Measurements from ENCODE around the gene ENKD1.
A peak's percentile ranks its signal among the peaks of the same experiment; 100 is the strongest.

ENKD1 gene

GRCh38 chr16:67645397-67646121 is 21.0 kb downstream of the ENKD1 start:
- Histone ChIP-seq H3K27me3 (ENCODE audit: control insufficient read depth, insufficient read depth, low read length) (peaks cover 30% of the 10 kb centered on the region), H3K4me3 (ENCODE audit: low read length) (peak overlapping the region; percentile 48), H3K4me1 (ENCODE audit: control insufficient read depth, low read depth, low read length) (no peaks in the 10 kb centered on the region), H3K36me3 (ENCODE audit: control insufficient read depth, low read depth, low read length) (no peaks in the 10 kb centered on the region), H3K9ac (ENCODE audit: low read length) (peak overlapping the region; percentile 32), H3K9me3 (ENCODE audit: control insufficient read depth, low read depth, low read length) (no peaks in the 10 kb centered on the region), H3K27ac (ENCODE audit: low read length) (no peak overlapping the region)

DNA sequence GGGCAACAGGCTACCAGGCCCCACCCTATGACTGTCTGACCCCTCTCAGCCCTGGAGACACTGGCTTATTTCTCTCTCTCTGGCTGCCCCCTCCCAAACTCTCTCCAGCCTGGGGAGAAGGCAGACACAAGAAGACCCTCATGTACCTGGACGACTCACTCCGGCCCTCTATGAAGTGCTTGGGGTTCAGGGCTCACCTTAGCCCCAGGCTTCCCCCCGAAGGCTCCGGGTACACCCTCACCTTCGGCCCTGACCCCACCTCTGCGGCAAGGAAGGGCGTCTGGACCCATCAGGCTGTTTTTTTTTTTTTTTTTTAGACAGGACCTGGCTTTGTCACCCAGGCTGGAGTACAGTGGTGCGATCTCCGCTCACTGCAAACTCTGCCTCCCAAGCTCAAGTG is 22.5 kb downstream of the ENKD1 start:
- Histone ChIP-seq H3K36me3 (ENCODE audit: control insufficient read depth, low read depth, low read length) (peaks cover 1% of the 10 kb centered on the region), H3K9me3 (ENCODE audit: control insufficient read depth, low read depth, low read length) (no peaks in the 10 kb centered on the region), H3K9ac (ENCODE audit: low read length) (no peak overlapping the region), H3K27me3 (ENCODE audit: control insufficient read depth, insufficient read depth, low read length) (peaks cover 18% of the 10 kb centered on the region), H3K4me1 (ENCODE audit: control insufficient read depth, low read depth, low read length) (no peaks in the 10 kb centered on the region), H3K27ac (ENCODE audit: low read length) (no peak overlapping the region), H3K4me3 (ENCODE audit: low read length) (no peak overlapping the region)

DNA sequence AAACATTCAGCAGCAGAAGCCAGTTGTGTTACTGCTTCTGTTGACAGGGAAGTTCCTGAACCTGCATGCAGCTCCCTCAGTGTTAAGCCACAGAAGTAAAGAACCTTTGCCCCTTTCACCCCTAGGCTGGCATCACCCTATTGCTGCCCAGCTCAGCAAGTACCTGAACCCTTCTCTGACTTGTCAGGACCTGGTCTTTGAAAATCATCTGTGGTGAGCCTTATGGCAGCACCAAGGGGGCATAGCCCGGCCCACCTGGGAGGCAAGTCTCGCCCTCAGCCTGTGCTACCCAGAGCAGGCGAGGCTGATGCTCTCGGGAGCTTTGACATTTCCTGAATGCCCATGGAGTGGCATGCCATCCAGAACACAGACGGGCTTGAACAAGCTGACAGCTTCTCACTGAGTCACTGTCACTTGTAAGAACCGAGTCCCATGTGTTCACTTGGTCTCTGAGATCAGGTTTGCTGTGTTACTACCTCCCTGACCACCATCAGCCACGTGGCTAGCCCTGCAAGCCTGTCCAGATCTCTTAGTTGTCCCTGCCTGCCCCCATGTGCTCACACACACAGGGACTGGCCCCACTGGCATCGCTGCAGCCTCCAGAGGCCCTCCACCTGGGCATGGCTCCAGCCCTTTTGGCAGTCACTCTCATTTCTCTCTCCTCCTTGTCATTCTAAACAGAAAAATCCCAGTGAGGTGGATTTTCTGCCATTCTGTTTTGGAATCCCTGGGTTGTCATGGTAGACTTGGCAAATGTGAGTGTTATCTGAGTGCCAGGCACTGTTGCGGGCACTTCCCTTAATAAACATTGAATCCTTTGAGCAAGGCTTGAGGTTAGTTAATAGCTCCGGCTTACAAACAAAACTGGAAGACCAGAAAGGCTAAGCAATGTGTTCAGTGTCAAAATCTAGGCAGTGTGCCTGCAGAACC is 24.5 kb downstream of the ENKD1 start:
- no peak overlapping the region for H3K4me3 ChIP-seq (ENCODE audit: low read length)
- H3K36me3 ChIP-seq (ENCODE audit: control insufficient read depth, low read depth, low read length): peaks cover 21% of the 10 kb centered on the region
- no peaks in the 10 kb centered on the region for H3K4me1 ChIP-seq (ENCODE audit: control insufficient read depth, low read depth, low read length)
- peaks cover 15% of the 10 kb centered on the region for H3K27me3 ChIP-seq (ENCODE audit: control insufficient read depth, insufficient read depth, low read length)
- no peaks in the 10 kb centered on the region for H3K9me3 ChIP-seq (ENCODE audit: control insufficient read depth, low read depth, low read length)
- no peak overlapping the region for H3K27ac ChIP-seq (ENCODE audit: low read length)
- no peak overlapping the region for H3K9ac ChIP-seq (ENCODE audit: low read length)

DNA sequence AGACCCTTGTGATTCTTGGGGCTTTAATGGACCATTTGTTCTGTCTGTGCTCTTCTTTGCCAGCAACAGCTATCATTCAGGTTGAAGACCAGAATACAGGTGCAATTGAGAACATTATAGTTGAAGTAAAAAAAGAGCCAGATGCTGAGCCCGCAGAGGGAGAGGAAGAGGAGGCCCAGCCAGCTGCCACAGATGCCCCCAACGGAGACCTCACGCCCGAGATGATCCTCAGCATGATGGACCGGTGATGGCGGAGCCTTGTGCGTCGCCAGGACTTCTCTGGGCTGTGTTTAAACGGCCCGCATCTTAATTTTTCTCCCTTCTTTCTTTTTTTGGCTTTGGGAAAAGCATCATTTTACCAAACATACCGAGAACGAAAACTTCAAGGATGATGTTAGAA is 28.9 kb downstream of the ENKD1 start:
- peaks cover 41% of the 10 kb centered on the region for H3K36me3 ChIP-seq (ENCODE audit: control insufficient read depth, low read depth, low read length)
- H3K9me3 ChIP-seq (ENCODE audit: control insufficient read depth, low read depth, low read length): no peaks in the 10 kb centered on the region
- H3K9ac ChIP-seq (ENCODE audit: low read length): no peak overlapping the region
- H3K27me3 ChIP-seq (ENCODE audit: control insufficient read depth, insufficient read depth, low read length): no peaks in the 10 kb centered on the region
- no peak overlapping the region for H3K4me3 ChIP-seq (ENCODE audit: low read length)
- no peak overlapping the region for H3K27ac ChIP-seq (ENCODE audit: low read length)
- no peaks in the 10 kb centered on the region for H3K4me1 ChIP-seq (ENCODE audit: control insufficient read depth, low read depth, low read length)

DNA sequence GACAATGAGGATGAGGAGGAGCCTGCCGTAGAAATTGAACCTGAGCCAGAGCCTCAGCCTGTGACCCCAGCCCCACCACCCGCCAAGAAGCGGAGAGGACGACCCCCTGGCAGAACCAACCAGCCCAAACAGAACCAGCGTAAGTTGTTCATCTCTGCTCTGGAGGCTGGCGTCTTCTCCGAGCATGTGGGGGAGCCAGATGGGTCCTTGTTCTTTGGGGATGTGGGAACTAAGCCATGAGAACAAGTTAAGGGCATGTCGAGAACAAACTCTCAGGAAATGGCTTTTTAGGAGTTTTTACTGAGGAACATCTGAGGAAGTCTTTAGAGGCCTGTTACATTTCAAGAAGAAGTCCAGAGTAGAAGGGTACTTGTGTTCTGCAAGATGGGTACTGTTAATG is 29.8 kb downstream of the ENKD1 start:
- H3K27ac ChIP-seq (ENCODE audit: low read length): no peak overlapping the region
- no peaks in the 10 kb centered on the region for H3K9me3 ChIP-seq (ENCODE audit: control insufficient read depth, low read depth, low read length)
- H3K9ac ChIP-seq (ENCODE audit: low read length): no peak overlapping the region
- H3K27me3 ChIP-seq (ENCODE audit: control insufficient read depth, insufficient read depth, low read length): no peaks in the 10 kb centered on the region
- no peak overlapping the region for H3K4me3 ChIP-seq (ENCODE audit: low read length)
- H3K4me1 ChIP-seq (ENCODE audit: control insufficient read depth, low read depth, low read length): no peaks in the 10 kb centered on the region
- H3K36me3 ChIP-seq (ENCODE audit: control insufficient read depth, low read depth, low read length): peaks cover 49% of the 10 kb centered on the region

DNA sequence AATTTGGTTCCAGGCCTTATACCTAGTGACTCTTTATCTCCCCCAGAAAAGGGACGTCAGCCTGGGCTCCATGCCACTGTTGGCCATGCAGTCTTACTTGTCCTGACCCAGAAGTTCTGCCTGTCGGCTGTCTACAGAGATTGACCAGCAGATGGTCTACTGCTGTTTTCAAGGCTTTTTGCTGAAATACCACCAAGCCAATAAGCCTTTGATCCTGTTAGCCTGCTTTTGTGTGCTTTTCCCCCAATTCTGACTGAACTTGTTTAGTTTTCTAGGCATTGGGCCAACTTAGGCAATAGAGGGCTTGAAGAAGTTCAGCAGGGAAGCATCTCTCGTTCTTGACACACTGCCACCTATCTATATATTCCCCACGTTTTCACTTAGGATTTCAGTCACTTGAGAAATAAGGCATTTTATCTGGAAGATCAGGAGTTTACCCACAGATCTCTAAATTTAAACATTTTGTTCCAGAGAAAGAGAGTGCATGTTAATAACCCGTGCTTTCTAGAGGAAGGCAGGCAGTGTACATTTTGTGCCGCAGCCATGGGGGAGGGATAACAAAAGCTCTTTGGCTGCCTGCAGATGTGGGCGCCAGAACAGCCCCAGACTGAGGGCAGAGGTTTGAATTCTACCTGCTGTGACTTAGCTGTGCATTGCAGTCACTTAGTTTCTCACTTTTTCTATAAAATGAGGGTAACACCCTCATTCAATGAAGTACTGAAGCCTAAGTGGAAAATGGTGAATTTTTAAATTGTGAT is 34.0 kb downstream of the ENKD1 start:
- Histone ChIP-seq H3K27me3 (ENCODE audit: control insufficient read depth, insufficient read depth, low read length) (no peaks in the 10 kb centered on the region), H3K4me1 (ENCODE audit: control insufficient read depth, low read depth, low read length) (no peaks in the 10 kb centered on the region), H3K9ac (ENCODE audit: low read length) (no peak overlapping the region), H3K27ac (ENCODE audit: low read length) (no peak overlapping the region), H3K36me3 (ENCODE audit: control insufficient read depth, low read depth, low read length) (peaks cover 61% of the 10 kb centered on the region), H3K4me3 (ENCODE audit: low read length) (no peak overlapping the region), H3K9me3 (ENCODE audit: control insufficient read depth, low read depth, low read length) (no peaks in the 10 kb centered on the region)

DNA sequence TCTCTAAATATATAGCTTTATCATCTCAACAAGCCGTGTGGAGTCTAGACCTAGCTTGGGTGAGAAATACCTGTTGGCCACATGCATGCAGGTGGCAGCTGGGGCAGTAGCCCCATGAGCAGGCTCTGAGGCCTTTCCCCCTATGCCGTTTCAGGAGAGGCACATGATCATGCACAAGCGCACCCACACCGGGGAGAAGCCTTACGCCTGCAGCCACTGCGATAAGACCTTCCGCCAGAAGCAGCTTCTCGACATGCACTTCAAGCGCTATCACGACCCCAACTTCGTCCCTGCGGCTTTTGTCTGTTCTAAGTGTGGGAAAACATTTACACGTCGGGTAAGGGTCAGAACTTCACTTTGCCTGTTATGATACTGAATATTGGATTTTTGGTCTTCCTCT is 38.3 kb downstream of the ENKD1 start:
- Histone ChIP-seq H3K4me3 (ENCODE audit: low read length) (no peak overlapping the region), H3K9me3 (ENCODE audit: control insufficient read depth, low read depth, low read length) (no peaks in the 10 kb centered on the region), H3K36me3 (ENCODE audit: control insufficient read depth, low read depth, low read length) (peaks cover 71% of the 10 kb centered on the region), H3K27ac (ENCODE audit: low read length) (no peak overlapping the region), H3K4me1 (ENCODE audit: control insufficient read depth, low read depth, low read length) (no peaks in the 10 kb centered on the region), H3K9ac (ENCODE audit: low read length) (no peak overlapping the region), H3K27me3 (ENCODE audit: control insufficient read depth, insufficient read depth, low read length) (no peaks in the 10 kb centered on the region)

DNA sequence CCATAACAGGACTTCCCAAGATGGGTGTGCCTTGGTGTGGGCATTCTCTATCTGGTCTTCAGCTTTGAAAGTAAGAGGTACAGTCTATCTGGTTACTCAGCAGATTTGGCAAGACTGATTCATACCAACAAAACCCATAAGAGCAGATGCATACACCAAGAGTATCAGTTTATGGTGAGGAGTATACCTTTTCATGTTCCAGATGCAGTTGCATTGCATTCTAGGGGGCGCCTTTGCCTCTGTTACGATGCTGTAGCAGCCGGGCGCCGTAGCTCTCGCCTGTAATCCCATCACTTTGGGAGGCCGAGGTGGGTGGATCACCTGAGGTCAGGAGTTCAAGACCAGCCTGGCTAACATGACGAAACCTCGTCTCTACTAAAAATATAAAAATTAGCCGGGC is 52.7 kb downstream of the ENKD1 start:
- Histone ChIP-seq H3K36me3 (ENCODE audit: control insufficient read depth, low read depth, low read length) (peaks cover 57% of the 10 kb centered on the region), H3K9me3 (ENCODE audit: control insufficient read depth, low read depth, low read length) (no peaks in the 10 kb centered on the region), H3K27ac (ENCODE audit: low read length) (no peak overlapping the region), H3K4me3 (ENCODE audit: low read length) (no peak overlapping the region), H3K4me1 (ENCODE audit: control insufficient read depth, low read depth, low read length) (no peaks in the 10 kb centered on the region), H3K27me3 (ENCODE audit: control insufficient read depth, insufficient read depth, low read length) (no peaks in the 10 kb centered on the region), H3K9ac (ENCODE audit: low read length) (no peak overlapping the region)
